ENCODE measurements around the gene CLDN4. TPM values are rescaled to one million over a fixed set of nuclear protein-coding genes. Genes with fewer than 3 reads are reported as not detected.

Gene CLDN4
- total RNA-seq, 4 donors from 2014 or later, result 0.68 to 3.5 (median 1.3) TPM; not detected in 1

- no peak for TF ChIP-seq CTCF (IDR thresholded peaks at IDR 0.05; ENCODE audit: low read depth)
Measured at GRCh38 chr7:73822319-73823173, 8.2 kb upstream of the CLDN4 start.

GRCh38 chr7:73823257-73823656 is 7.5 kb upstream of the CLDN4 start:
- no peak for TF ChIP-seq CTCF (IDR thresholded peaks at IDR 0.05; ENCODE audit: low read depth)

DNA sequence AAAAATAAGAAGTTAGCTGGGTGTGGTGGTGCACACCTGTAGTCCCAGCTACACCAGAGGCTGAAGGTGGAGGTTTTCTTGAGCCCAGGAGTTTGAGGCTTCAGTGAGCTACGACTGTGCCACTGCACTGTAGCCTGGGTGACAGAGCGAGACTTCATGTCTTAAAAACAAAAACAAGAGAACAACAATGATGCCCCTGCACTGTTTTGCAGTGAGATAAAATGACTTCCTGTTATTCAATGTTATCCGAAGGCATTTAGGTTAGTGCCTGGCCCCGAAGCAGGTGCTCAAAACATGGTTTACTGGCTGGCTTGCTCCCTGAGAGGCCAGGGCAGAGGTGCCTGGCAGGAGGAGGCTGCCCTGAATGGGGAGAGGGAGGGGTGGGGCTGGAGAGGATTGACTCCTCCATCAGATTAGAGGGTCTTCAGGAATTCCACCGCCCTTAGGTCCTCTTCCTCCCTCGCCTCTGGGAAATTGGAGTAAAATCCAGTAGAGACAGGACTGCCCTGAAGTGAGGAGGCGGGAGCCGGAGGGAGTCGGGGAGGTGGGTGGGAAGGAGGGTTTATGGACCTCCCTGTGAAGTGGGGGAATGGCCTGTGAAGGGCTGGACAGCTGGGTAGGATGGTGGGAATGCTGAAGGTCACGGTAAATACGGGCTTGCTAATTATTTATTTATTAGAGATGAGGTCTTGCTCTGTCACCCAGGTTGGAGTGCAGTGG is 6.8 kb upstream of the CLDN4 start:
- no peak for TF ChIP-seq CTCF (IDR thresholded peaks at IDR 0.05; ENCODE audit: low read depth)

GRCh38 chr7:73824986-73825385 is 5.8 kb upstream of the CLDN4 start:
- no peak for TF ChIP-seq CTCF (IDR thresholded peaks at IDR 0.05; ENCODE audit: low read depth)

- TF ChIP-seq CTCF (IDR thresholded peaks at IDR 0.05; ENCODE audit: low read depth), result no peak
Measured at GRCh38 chr7:73827567-73828106, 3.2 kb upstream of the CLDN4 start.

DNA sequence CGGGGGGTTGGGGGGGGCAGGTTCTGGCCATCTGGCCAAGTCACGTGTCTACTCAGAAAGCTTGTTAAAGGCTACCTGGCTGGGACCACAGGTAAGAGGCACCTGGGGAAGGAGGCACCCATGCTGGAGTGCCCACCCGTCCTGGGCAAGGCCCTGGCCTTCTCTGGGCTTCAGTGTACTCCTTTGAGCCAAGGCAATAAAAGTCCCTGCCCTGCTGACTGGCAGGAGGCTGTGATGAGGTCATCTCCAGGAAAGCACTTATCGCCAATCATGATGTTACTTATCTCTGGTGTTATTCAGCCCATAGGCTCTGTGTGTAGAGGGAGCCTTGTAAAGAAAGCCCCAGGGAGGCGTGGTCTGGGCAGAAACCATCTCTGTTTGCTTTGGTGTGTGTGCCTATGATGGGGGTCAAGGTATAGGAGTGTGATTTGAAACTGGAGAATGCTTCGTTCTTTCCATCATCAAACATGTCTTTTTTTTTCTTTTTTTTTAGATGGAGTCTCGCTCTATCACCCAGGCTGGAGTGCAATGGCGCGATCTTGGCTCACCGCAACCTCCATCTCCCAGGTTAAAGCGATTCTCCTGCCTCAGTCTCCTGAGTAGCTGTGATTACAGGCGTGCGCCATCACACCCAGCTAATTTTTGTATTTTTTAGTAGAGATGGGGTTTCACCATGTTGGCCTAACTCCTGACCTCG is 2.5 kb upstream of the CLDN4 start:
- TF ChIP-seq CTCF (IDR thresholded peaks at IDR 0.05; ENCODE audit: low read depth), result no peak
